Chondrocyte (in vitro differentiated cells): ENCODE data around the gene NACA. TPM values are rescaled to one million over a fixed set of nuclear protein-coding genes. Genes with fewer than 3 reads are reported as not detected.

Source experiments
- DNase-seq: peaks from one replicate; pipeline ENCODE4 v3.0.0; 2021; ENCODE audit warnings: mixed read lengths, low spot score
- H3K27ac Mint-ChIP-seq: one replicate; pipeline ENCODE4 v1.8.0; 2021; ENCODE audit warnings: mild to moderate bottlenecking, moderate library complexity, mixed read lengths; ENCODE audit not compliant: unreplicated experiment
- H3K27me3 Mint-ChIP-seq: 2 replicates; pipeline ENCODE4 v1.8.0; 2021; ENCODE audit warnings: low read depth, mixed read lengths
- H3K36me3 Mint-ChIP-seq: 2 replicates; pipeline ENCODE4 v1.8.0; 2021; ENCODE audit warnings: low read depth, mixed read lengths
- H3K4me1 Mint-ChIP-seq: 2 replicates; pipeline ENCODE4 v1.8.0; 2021; ENCODE audit warnings: low read depth, mild to moderate bottlenecking, mixed read lengths
- H3K4me3 Mint-ChIP-seq: one replicate; pipeline ENCODE4 v1.8.0; 2021; ENCODE audit warnings: mild to moderate bottlenecking, moderate library complexity, mixed read lengths; ENCODE audit not compliant: unreplicated experiment
- H3K9me3 Mint-ChIP-seq: 2 replicates; pipeline ENCODE4 v1.8.0; 2021; ENCODE audit warnings: low read depth, mixed read lengths
- CTCF ChIP-seq: fragments of 200-600 bp; sonication (generic); IDR thresholded peaks from 2 replicates; pipeline ENCODE4 v1.5.0; 2021; ENCODE audit warnings: antibody characterized with exemption, mild to moderate bottlenecking, moderate library complexity
- total RNA-seq: library from RNA; stranded (reverse); gene quantifications from 3 replicates; pipeline ENCODE4 v1.2.1, GENCODE V29; 2021

NACA gene
- total RNA-seq, 1 donor from 2014 or later, result 513 TPM

DNA sequence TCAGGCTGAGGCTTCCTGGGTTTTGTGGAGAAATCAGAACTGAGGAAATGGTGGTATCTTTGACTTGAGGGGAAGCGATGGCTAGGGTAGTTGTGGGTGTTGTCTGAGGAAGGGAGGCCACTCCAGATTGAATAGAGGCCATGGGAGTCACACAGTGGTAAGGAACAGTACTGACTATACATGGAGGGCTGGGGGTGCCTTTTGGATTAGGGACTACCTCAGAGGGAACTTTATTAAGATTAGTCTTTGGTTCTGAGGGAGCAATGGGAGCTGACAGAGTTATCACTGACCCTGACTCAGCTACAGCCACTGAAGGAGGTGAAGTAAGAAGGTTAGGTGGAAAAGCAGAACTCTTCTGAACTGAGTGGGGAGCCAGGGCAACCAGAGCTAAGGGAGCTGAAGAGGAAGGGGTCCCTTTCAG, 4.4 kb downstream of the NACA start:
- Mint-ChIP-seq H3K27ac (peak overlapping the region; percentile 82), H3K4me1 (peaks cover 69% of the 10 kb centered on the region), H3K9me3 (no peaks in the 10 kb centered on the region), H3K4me3 (no peak overlapping the region), H3K27me3 (no peaks in the 10 kb centered on the region), H3K36me3 (peaks cover 30% of the 10 kb centered on the region)
- no peak for TF ChIP-seq CTCF
- DNase-seq, result no peak

DNA sequence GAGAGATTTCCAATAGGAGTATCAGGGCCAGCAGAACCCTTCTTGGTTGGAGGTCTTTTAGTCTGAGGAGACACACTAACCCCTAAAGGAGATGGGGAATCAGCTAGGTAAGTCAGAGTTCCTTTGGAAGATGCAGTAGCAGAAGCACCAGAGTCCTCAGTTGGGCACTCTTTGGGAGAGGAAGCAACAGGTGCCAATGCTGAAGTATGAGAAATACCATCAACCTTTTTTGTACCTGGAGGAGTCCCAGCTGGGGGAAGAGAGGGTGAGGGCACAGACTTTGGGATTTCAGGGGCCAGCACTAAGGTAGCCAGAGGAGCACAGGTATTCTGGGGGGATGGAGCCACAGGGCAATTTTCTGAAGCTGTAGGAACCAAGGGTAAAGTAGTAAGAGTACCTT, 6.0 kb downstream of the NACA start:
- no peak overlapping the region for H3K4me3 Mint-ChIP-seq
- no peak for DNase-seq
- no peaks in the 10 kb centered on the region for H3K27me3 Mint-ChIP-seq
- peaks cover 66% of the 10 kb centered on the region for H3K4me1 Mint-ChIP-seq
- no peaks in the 10 kb centered on the region for H3K9me3 Mint-ChIP-seq
- TF ChIP-seq CTCF, result no peak
- H3K36me3 Mint-ChIP-seq, result peaks cover 36% of the 10 kb centered on the region
- peak overlapping the region; percentile 50 for H3K27ac Mint-ChIP-seq

GRCh38 chr12:56718636-56719035, 6.5 kb downstream of the NACA start:
- no peak for DNase-seq
- peak overlapping the region; percentile 50 for H3K27ac Mint-ChIP-seq
- H3K36me3 Mint-ChIP-seq, result peaks cover 37% of the 10 kb centered on the region
- peaks cover 62% of the 10 kb centered on the region for H3K4me1 Mint-ChIP-seq
- H3K4me3 Mint-ChIP-seq, result no peak overlapping the region
- H3K27me3 Mint-ChIP-seq, result no peaks in the 10 kb centered on the region
- H3K9me3 Mint-ChIP-seq, result no peaks in the 10 kb centered on the region
- TF ChIP-seq CTCF, result no peak

DNA sequence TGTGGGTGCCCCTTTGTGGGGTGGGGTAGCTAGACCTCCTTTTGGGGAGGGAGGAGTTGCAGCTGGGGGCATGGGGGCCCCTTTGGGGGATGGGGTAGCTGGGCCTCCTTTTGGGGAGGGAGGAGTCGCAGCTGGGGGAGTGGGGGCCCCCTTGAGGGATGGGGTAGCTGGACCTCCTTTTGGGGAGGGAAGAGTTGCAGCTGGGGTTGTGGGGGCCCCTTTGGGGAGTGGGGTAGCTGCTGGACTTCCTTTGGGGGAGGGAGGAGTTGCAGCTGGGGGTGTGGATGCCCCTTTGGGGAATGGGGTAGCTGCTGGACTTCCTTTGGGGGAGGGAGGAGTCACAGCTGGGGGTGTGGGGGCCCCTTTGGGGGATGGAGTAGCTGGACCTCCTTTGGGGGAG, 7.0 kb downstream of the NACA start:
- H3K27me3 Mint-ChIP-seq, result no peaks in the 10 kb centered on the region
- DNase-seq, result peak; percentile 24
- H3K4me1 Mint-ChIP-seq, result peaks cover 57% of the 10 kb centered on the region
- H3K9me3 Mint-ChIP-seq, result no peaks in the 10 kb centered on the region
- H3K36me3 Mint-ChIP-seq, result peaks cover 41% of the 10 kb centered on the region
- TF ChIP-seq CTCF, result no peak
- H3K4me3 Mint-ChIP-seq, result no peak overlapping the region
- H3K27ac Mint-ChIP-seq, result no peak overlapping the region

DNA sequence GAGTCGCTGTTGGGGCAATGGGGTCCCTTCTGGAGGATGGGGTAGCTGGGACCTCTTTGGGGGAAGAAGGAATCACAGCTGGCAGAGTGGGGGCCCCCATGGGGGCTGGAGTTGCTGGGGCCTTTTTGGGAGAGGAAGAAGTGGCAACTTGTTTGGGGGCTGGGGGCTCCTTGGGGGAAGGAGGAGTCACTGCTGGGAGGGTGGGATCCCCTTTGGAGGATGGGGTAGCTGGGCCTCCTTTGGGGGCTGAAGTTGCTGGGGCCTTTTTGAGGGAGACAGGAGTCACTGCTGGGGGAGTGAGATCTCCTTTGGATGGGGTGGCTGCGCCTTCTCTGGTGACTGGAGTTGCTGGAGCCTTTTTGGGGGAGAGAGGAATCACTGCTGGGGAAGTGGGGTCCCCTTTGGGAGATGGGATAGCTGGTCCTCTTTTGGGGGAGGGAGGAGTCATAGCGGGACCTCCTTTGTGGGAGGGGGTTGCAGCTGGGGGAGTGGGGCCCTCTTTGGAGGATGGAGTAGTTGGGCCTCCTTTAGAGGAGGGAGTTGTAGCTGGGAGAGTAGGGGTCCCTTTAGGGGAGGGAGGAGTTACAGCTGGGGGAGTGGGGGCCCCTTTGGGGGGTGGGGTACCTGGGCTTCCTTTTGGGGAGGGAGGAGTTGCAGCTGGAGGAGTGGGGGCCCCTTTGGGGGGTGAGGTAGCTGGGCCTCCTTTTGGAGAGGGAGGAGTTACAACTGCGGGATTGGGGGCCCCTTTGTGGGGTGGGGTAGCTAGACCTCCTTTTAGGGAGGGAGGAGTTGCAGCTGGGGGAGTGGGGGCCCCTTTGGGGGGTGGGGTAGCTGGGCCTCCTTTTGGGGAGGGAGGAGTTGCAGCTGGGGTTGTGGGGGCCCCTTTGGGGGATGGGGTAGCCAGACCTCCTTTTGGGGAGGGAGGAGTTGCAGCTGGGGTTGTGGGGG, 7.9 kb downstream of the NACA start:
- no peak for TF ChIP-seq CTCF
- Mint-ChIP-seq H3K9me3 (no peaks in the 10 kb centered on the region), H3K4me3 (no peak overlapping the region), H3K36me3 (peaks cover 49% of the 10 kb centered on the region), H3K27ac (no peak overlapping the region), H3K4me1 (peaks cover 48% of the 10 kb centered on the region), H3K27me3 (no peaks in the 10 kb centered on the region)
- DNase-seq, result peak; percentile 46
